ENCODE data around the gene ATP6V1G1. TPM values are rescaled to one million over a fixed set of nuclear protein-coding genes. Genes with fewer than 3 reads are reported as not detected.

The ATP6V1G1 gene
- total and polyA plus RNA-seq, 2 experiments from 2014 or later = 166 to 509 TPM

- TF ChIP-seq CTCF (conservative IDR thresholded peaks at IDR 0.05; ENCODE audit: low read depth in 2 of 2) = peak; percentile 42 to 68
- no peak for TF ChIP-seq EZH2 (IDR thresholded peaks at IDR 0.05; ENCODE audit: low read depth, unreplicated experiment)
Measured at GRCh38 chr9:114538241-114538640, 49.3 kb upstream of the ATP6V1G1 start (continued).

DNA sequence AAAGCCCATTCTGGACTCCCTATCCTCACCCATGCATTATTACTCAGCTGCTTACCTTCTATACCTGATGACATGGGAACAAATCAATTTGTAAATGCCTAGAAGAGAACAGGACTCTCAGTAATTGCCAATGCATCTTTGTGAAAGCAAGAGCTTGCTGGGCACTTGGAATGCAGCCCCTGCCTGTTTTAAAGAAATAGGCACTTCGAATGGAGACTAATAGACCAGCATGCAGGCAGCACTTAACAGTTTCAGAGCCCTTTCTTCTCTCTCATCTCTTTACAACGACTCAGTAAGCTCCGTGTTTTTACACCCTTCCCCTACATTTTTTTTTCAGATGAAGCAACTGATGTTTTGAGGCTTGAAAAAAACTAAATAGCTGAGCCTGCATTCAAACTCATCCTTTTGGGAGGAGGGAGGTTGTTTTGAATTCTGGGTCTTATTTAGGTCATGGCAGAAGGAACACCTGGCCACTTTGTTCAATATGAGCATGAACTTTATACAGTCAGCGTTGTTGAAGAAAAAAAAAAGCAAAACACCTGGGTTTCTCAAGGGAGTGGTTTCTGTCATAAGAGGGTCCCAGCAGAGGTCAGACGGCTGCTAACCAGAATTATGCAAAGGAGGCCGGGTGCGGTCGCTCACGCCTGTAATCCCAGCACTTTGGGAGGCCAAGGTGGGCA is 47.7 kb upstream of the ATP6V1G1 start:
- ATAC-seq (no peak), DNase-seq (ENCODE audit: low spot score) (peak; percentile 28)
- Mint-ChIP-seq H3K27me3 (ENCODE audit: insufficient read depth, low read depth, poor library complexity) (peaks cover 2% of the 10 kb centered on the region), H3K4me1 (peaks cover 15% of the 10 kb centered on the region), H3K36me3 (ENCODE audit: low read depth) (no peaks in the 10 kb centered on the region), H3K4me3 (no peak overlapping the region), H3K9me3 (no peaks in the 10 kb centered on the region), H3K27ac (no peak overlapping the region)
- H3F3A ChIP-seq (replicated peaks; ENCODE audit: low read depth) = no peaks in the 10 kb centered on the region
- no peak overlapping the region for H3K4me2 ChIP-seq
- H3K79me2 ChIP-seq (replicated peaks; ENCODE audit: insufficient read depth) = no peaks in the 10 kb centered on the region
- no peak overlapping the region for H3K4me3 ChIP-seq
- no peaks in the 10 kb centered on the region for H4K20me1 ChIP-seq (replicated peaks; ENCODE audit: insufficient read depth)
- no peaks in the 10 kb centered on the region for H3K36me3 ChIP-seq (ENCODE audit: insufficient read depth)
- TF ChIP-seq EZH2phosphoT487 (IDR thresholded peaks at IDR 0.05; ENCODE audit: unreplicated experiment) (no peak), REST (IDR thresholded peaks at IDR 0.05; ENCODE audit: unreplicated experiment) (no peak), JUNB (IDR thresholded peaks at IDR 0.05; ENCODE audit: unreplicated experiment) (no peak), POLR2AphosphoS5 (IDR thresholded peaks at IDR 0.05; ENCODE audit: low read depth) (no peak), ZNF114 (CRISPR knock-in tag; IDR thresholded peaks at IDR 0.05) (no peak), EZH2 (IDR thresholded peaks at IDR 0.05; ENCODE audit: low read depth, unreplicated experiment) (no peak)
- TF ChIP-seq, protein P1, sequence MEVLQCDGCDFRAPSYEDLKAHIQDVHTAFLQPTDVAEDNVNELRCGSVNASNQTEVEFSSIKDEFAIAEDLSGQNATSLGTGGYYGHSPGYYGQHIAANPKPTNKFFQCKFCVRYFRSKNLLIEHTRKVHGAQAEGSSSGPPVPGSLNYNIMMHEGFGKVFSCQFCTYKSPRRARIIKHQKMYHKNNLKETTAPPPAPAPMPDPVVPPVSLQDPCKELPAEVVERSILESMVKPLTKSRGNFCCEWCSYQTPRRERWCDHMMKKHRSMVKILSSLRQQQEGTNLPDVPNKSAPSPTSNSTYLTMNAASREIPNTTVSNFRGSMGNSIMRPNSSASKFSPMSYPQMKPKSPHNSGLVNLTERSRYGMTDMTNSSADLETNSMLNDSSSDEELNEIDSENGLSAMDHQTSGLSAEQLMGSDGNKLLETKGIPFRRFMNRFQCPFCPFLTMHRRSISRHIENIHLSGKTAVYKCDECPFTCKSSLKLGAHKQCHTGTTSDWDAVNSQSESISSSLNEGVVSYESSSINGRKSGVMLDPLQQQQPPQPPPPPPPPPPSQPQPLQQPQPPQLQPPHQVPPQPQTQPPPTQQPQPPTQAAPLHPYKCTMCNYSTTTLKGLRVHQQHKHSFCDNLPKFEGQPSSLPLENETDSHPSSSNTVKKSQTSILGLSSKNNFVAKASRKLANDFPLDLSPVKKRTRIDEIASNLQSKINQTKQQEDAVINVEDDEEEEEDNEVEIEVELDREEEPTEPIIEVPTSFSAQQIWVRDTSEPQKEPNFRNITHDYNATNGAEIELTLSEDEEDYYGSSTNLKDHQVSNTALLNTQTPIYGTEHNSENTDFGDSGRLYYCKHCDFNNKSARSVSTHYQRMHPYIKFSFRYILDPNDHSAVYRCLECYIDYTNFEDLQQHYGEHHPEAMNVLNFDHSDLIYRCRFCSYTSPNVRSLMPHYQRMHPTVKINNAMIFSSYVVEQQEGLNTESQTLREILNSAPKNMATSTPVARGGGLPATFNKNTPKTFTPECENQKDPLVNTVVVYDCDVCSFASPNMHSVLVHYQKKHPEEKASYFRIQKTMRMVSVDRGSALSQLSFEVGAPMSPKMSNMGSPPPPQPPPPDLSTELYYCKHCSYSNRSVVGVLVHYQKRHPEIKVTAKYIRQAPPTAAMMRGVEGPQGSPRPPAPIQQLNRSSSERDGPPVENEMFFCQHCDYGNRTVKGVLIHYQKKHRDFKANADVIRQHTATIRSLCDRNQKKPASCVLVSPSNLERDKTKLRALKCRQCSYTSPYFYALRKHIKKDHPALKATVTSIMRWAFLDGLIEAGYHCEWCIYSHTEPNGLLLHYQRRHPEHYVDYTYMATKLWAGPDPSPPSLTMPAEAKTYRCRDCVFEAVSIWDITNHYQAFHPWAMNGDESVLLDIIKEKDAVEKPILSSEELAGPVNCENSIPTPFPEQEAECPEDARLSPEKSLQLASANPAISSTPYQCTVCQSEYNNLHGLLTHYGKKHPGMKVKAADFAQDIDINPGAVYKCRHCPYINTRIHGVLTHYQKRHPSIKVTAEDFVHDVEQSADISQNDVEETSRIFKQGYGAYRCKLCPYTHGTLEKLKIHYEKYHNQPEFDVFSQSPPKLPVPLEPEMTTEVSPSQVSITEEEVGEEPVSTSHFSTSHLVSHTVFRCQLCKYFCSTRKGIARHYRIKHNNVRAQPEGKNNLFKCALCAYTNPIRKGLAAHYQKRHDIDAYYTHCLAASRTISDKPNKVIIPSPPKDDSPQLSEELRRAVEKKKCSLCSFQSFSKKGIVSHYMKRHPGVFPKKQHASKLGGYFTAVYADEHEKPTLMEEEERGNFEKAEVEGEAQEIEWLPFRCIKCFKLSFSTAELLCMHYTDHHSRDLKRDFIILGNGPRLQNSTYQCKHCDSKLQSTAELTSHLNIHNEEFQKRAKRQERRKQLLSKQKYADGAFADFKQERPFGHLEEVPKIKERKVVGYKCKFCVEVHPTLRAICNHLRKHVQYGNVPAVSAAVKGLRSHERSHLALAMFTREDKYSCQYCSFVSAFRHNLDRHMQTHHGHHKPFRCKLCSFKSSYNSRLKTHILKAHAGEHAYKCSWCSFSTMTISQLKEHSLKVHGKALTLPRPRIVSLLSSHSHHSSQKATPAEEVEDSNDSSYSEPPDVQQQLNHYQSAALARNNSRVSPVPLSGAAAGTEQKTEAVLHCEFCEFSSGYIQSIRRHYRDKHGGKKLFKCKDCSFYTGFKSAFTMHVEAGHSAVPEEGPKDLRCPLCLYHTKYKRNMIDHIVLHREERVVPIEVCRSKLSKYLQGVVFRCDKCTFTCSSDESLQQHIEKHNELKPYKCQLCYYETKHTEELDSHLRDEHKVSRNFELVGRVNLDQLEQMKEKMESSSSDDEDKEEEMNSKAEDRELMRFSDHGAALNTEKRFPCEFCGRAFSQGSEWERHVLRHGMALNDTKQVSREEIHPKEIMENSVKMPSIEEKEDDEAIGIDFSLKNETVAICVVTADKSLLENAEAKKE (CRISPR knock-in tag; IDR thresholded peaks at IDR 0.05) = no peak
- TF ChIP-seq, protein P2, sequence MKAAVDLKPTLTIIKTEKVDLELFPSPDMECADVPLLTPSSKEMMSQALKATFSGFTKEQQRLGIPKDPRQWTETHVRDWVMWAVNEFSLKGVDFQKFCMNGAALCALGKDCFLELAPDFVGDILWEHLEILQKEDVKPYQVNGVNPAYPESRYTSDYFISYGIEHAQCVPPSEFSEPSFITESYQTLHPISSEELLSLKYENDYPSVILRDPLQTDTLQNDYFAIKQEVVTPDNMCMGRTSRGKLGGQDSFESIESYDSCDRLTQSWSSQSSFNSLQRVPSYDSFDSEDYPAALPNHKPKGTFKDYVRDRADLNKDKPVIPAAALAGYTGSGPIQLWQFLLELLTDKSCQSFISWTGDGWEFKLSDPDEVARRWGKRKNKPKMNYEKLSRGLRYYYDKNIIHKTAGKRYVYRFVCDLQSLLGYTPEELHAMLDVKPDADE (IDR thresholded peaks at IDR 0.05) = no peak
- H3K27ac ChIP-seq (ENCODE audit: low read depth) = no peak overlapping the region
- H3K9me2 ChIP-seq (ENCODE audit: insufficient read depth) = no peaks in the 10 kb centered on the region
- no peaks in the 10 kb centered on the region for H3K27me3 ChIP-seq (ENCODE audit: insufficient read depth)
- 0 out of 2 replicates have a peak overlapping the region, but pooled peaks have one; percentile 1 for H2AFZ ChIP-seq
- H3K4me1 ChIP-seq (ENCODE audit: insufficient read depth) = no peaks in the 10 kb centered on the region; the same call in 1 of the 2 replicates
